ENCODE measurements around the gene EIF3L.

Gene EIF3L

DNA sequence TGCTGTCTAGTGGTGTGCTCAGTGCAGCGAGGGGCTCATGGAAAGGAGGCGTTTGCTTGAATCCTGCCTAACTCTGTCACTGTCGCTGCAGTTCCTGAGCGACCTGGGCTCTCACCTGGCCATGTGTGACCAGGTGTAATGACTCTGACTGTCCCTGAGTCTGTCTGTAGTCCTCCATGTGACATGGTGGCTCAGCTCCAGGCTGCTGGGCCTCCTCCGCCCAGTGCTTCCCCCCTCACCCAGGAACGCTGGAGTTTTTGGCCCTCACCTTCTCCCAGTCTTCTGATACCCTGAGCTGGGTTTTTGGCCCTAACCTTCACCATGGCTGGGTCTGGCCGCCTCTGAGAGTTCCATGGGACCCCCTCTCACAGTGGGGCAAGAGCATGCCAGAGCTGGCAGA lies 77.1 kb downstream of the EIF3L start:
- H3K9ac ChIP-seq (ENCODE audit: low read depth in 1 of 2, low read length in 2 of 2), result no peak overlapping the region
- no peaks in the 10 kb centered on the region for H3K9me3 ChIP-seq (ENCODE audit: control insufficient read depth in 1 of 2, low read length in 2 of 2)
- H3K27me3 ChIP-seq (ENCODE audit: control insufficient read depth in 1 of 2, insufficient read depth in 2 of 2, low read length in 2 of 2), result no peaks in the 10 kb centered on the region
- H3K36me3 ChIP-seq (ENCODE audit: control insufficient read depth in 1 of 2, insufficient read depth in 2 of 2, low read length in 2 of 2), result peaks cover 19 to 52% of the 10 kb centered on the region in 2 donors
- H3K27ac ChIP-seq (ENCODE audit: low read depth, low read length), result no peak overlapping the region
- peaks cover 19 to 20% of the 10 kb centered on the region in 2 donors for H3K4me1 ChIP-seq (ENCODE audit: control insufficient read depth in 1 of 2, insufficient read depth in 2 of 2, low read length in 2 of 2)
- no peak overlapping the region for H3K4me3 ChIP-seq (ENCODE audit: low read depth in 1 of 2, low read length in 2 of 2)

DNA sequence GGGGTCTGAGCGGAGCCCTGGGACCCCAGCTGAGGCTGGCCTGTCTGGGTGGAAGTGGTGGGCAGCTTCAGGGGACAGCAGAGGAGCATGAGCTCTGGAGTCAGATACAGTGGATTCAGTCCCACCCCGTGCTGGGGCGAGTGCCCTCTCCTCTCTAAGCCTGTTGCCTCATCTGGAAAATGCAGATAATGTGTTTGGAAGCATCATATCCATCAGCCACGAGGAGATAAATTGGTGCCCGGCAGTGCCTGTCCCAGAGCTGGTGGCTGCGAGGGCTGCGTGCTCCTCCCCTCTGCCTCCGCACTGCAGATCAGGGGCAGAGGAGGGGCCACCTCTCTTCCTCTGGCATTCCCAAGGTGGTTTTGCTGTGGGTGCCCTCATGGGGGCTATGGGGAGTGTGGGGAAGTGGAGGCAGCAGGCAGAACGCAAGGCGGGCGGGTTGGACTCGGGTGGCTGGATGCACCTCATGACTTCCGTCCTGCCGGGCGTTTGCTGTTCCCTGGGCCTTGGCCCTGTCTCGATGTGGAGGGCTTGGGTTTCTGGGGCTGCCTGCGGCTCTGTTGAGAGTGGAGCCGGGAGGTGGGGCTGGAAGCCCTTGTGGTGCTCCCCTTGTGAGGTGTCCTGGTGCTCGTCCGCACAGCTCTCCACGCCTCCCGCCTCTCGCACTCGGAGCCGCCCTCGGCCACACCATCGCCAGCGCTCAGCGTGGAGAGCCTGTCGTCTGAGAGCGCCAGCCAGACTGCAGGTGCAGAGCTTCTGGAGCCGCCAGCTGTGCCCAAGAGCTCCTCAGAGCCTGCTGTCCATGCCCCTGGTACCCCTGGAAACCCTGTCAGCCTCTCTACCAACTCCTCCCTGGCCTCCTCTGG lies 77.8 kb downstream of the EIF3L start:
- no peaks in the 10 kb centered on the region for H3K27me3 ChIP-seq (ENCODE audit: control insufficient read depth in 1 of 2, insufficient read depth in 2 of 2, low read length in 2 of 2)
- peaks cover 20 to 25% of the 10 kb centered on the region in 2 donors for H3K4me1 ChIP-seq (ENCODE audit: control insufficient read depth in 1 of 2, insufficient read depth in 2 of 2, low read length in 2 of 2)
- H3K36me3 ChIP-seq (ENCODE audit: control insufficient read depth in 1 of 2, insufficient read depth in 2 of 2, low read length in 2 of 2), result peaks cover 19 to 58% of the 10 kb centered on the region in 2 donors

DNA sequence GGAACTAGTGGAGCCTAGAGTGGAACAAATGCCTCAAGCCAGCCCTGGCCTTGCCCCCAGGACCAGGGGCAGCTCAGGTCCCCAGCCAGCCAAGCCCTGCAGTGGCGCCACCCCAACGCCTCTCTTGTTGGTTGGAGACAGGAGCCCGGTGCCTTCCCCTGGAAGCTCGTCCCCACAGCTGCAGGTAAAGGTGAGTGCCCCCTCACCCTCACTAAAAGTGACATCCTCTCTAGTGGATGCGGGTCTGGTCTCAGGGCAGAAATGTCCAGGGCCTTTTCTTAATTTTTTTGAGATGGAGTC lies 78.4 kb downstream of the EIF3L start:
- no peak overlapping the region for H3K4me3 ChIP-seq (ENCODE audit: low read depth in 1 of 2, low read length in 2 of 2)
- peaks cover 19 to 63% of the 10 kb centered on the region in 2 donors for H3K36me3 ChIP-seq (ENCODE audit: control insufficient read depth in 1 of 2, insufficient read depth in 2 of 2, low read length in 2 of 2)
- no peaks in the 10 kb centered on the region for H3K9me3 ChIP-seq (ENCODE audit: control insufficient read depth in 1 of 2, low read length in 2 of 2)
- H3K27me3 ChIP-seq (ENCODE audit: control insufficient read depth in 1 of 2, insufficient read depth in 2 of 2, low read length in 2 of 2), result no peaks in the 10 kb centered on the region
- peaks cover 25 to 31% of the 10 kb centered on the region in 2 donors for H3K4me1 ChIP-seq (ENCODE audit: control insufficient read depth in 1 of 2, insufficient read depth in 2 of 2, low read length in 2 of 2)
- H3K9ac ChIP-seq (ENCODE audit: low read depth in 1 of 2, low read length in 2 of 2), result no peak overlapping the region
- H3K27ac ChIP-seq (ENCODE audit: low read depth, low read length), result no peak overlapping the region

More for the DNA sequence above, 77.8 kb downstream of the EIF3L start:
- H3K27ac ChIP-seq (ENCODE audit: low read depth, low read length), result no peak overlapping the region
- no peaks in the 10 kb centered on the region for H3K9me3 ChIP-seq (ENCODE audit: control insufficient read depth in 1 of 2, low read length in 2 of 2)
- no peak overlapping the region for H3K9ac ChIP-seq (ENCODE audit: low read depth in 1 of 2, low read length in 2 of 2)
- no peak overlapping the region for H3K4me3 ChIP-seq (ENCODE audit: low read depth in 1 of 2, low read length in 2 of 2)

DNA sequence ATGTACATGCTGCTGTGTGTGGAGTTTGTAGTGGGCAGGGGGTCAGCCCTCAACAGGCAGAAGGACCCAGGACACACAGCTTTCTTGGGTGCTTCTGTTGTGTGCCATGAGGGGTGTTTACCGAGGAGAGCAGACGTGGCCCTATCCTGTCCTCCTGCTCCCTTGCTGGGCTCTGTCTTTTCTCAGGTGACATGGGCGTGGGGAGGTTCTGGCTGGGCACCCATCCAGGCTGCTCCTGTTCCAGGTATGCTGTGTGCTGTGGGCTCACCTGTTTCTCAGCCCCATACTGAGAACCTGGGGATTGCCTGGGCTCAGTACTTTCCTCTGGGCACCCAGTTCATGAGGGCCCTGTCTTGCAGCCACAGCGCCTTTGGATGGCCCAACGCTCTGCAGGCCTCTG lies 80.2 kb downstream of the EIF3L start:
- H3K27ac ChIP-seq (ENCODE audit: low read depth, low read length), result no peak overlapping the region
- H3K36me3 ChIP-seq (ENCODE audit: control insufficient read depth in 1 of 2, insufficient read depth in 2 of 2, low read length in 2 of 2), result peaks cover 19 to 66% of the 10 kb centered on the region in 2 donors

DNA sequence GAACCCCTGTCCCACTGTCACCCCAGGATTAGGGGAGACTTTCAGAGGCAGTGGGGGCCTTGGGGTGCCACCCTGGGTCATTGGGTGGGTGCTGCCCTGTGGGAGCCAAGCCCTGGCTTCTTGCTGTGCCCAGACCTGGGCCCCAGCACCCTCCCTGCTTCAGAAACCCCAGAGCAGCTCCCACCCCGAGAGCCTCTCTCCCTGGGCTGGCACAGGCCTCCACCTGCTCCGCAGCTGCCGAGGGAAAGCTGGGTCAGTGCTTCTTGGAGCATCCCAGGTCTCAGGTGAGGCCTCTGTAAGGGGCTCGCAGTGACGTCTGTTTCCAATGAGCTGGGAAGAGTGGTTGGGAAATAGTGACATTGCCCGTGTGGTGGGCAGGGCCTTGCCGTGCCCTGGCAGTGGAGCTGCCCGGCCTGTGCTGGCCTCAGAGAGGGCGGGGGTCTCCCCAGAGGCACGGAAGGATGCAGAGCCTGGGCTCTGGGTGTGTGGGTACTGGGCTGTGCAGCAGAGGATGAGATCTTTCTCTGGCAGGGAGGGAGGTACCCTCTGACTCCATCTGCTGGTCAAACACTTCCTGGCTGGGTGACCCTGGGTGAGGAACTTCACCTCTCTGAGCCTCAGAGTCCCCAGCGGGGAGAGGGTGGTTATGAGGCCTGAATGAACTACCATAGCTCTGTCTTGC lies 81.2 kb downstream of the EIF3L start:
- Histone ChIP-seq H3K4me1 (ENCODE audit: control insufficient read depth in 1 of 2, insufficient read depth in 2 of 2, low read length in 2 of 2) (peaks cover 23 to 29% of the 10 kb centered on the region in 2 donors), H3K36me3 (ENCODE audit: control insufficient read depth in 1 of 2, insufficient read depth in 2 of 2, low read length in 2 of 2) (peaks cover 19 to 60% of the 10 kb centered on the region in 2 donors), H3K9me3 (ENCODE audit: control insufficient read depth in 1 of 2, low read length in 2 of 2) (no peaks in the 10 kb centered on the region), H3K27ac (ENCODE audit: low read depth, low read length) (no peak overlapping the region), H3K9ac (ENCODE audit: low read depth in 1 of 2, low read length in 2 of 2) (no peak overlapping the region), H3K27me3 (ENCODE audit: control insufficient read depth in 1 of 2, insufficient read depth in 2 of 2, low read length in 2 of 2) (no peaks in the 10 kb centered on the region), H3K4me3 (ENCODE audit: low read depth in 1 of 2, low read length in 2 of 2) (no peak overlapping the region)

More for the DNA sequence above, 80.2 kb downstream of the EIF3L start:
- Histone ChIP-seq H3K4me3 (ENCODE audit: low read depth in 1 of 2, low read length in 2 of 2) (no peak overlapping the region), H3K4me1 (ENCODE audit: control insufficient read depth in 1 of 2, insufficient read depth in 2 of 2, low read length in 2 of 2) (peaks cover 34 to 39% of the 10 kb centered on the region in 2 donors), H3K9ac (ENCODE audit: low read depth in 1 of 2, low read length in 2 of 2) (no peak overlapping the region), H3K9me3 (ENCODE audit: control insufficient read depth in 1 of 2, low read length in 2 of 2) (no peaks in the 10 kb centered on the region), H3K27me3 (ENCODE audit: control insufficient read depth in 1 of 2, insufficient read depth in 2 of 2, low read length in 2 of 2) (no peaks in the 10 kb centered on the region)

DNA sequence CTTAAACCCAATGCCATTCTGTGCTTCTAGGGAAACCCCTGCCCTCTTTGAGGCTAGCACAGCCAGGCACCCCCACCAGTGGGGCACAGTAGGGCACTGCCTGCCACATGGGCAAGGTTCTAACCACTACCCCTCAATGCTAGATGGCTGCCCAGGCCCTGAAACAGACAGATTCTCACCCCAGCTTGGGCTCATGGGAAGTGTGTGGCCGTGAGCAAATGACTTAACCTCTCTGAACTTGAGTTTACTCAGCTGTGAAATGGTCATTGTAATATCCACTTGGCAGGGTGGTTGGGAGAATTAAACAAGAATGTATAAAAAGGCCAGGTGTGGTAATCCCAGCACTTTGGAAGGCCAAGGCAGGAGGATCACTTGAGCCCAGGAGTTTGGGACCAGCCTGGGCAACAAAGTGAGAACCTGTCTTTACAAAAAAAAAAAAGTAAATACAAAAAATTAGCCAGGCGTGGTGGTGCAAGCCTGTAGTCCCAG lies 81.8 kb downstream of the EIF3L start:
- H3K27me3 ChIP-seq (ENCODE audit: control insufficient read depth in 1 of 2, insufficient read depth in 2 of 2, low read length in 2 of 2), result no peaks in the 10 kb centered on the region
- no peak overlapping the region for H3K27ac ChIP-seq (ENCODE audit: low read depth, low read length)
- H3K4me3 ChIP-seq (ENCODE audit: low read depth in 1 of 2, low read length in 2 of 2), result no peak overlapping the region
- peaks cover 14 to 55% of the 10 kb centered on the region in 2 donors for H3K36me3 ChIP-seq (ENCODE audit: control insufficient read depth in 1 of 2, insufficient read depth in 2 of 2, low read length in 2 of 2)
- peaks cover 23 to 28% of the 10 kb centered on the region in 2 donors for H3K4me1 ChIP-seq (ENCODE audit: control insufficient read depth in 1 of 2, insufficient read depth in 2 of 2, low read length in 2 of 2)
- H3K9ac ChIP-seq (ENCODE audit: low read depth in 1 of 2, low read length in 2 of 2), result no peak overlapping the region
- no peaks in the 10 kb centered on the region for H3K9me3 ChIP-seq (ENCODE audit: control insufficient read depth in 1 of 2, low read length in 2 of 2)

DNA sequence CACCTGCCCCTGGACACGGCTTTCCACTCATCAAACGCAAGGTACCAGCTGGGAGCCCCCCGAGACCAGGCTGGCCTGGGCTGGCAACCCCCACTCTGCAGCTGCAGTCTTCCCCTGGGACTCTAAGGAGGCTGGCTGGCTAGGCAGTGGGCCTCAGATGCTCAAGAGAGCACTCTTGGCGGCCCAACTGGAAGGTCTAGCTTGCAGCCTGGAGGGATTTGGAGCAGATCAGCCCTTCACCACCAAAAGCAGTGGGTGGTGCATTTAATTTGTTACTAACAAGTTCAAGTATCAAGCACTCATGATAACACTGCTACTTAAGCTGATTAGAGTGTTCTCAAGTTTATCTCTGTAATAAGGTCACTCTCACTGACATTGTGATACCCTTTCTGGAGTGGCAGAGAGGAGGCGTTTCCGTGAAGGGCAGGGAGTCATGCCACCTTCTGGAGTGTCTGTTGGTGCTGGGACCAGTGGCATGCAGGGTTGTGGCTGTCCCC lies 82.7 kb downstream of the EIF3L start:
- peaks cover 7 to 45% of the 10 kb centered on the region in 2 donors for H3K36me3 ChIP-seq (ENCODE audit: control insufficient read depth in 1 of 2, insufficient read depth in 2 of 2, low read length in 2 of 2)
- H3K4me3 ChIP-seq (ENCODE audit: low read depth in 1 of 2, low read length in 2 of 2), result no peak overlapping the region
- no peak overlapping the region for H3K9ac ChIP-seq (ENCODE audit: low read depth in 1 of 2, low read length in 2 of 2)
- no peaks in the 10 kb centered on the region for H3K9me3 ChIP-seq (ENCODE audit: control insufficient read depth in 1 of 2, low read length in 2 of 2)
- H3K27me3 ChIP-seq (ENCODE audit: control insufficient read depth in 1 of 2, insufficient read depth in 2 of 2, low read length in 2 of 2), result no peaks in the 10 kb centered on the region
- no peak overlapping the region for H3K27ac ChIP-seq (ENCODE audit: low read depth, low read length)
- H3K4me1 ChIP-seq (ENCODE audit: control insufficient read depth in 1 of 2, insufficient read depth in 2 of 2, low read length in 2 of 2), result peaks cover 23 to 28% of the 10 kb centered on the region in 2 donors

DNA sequence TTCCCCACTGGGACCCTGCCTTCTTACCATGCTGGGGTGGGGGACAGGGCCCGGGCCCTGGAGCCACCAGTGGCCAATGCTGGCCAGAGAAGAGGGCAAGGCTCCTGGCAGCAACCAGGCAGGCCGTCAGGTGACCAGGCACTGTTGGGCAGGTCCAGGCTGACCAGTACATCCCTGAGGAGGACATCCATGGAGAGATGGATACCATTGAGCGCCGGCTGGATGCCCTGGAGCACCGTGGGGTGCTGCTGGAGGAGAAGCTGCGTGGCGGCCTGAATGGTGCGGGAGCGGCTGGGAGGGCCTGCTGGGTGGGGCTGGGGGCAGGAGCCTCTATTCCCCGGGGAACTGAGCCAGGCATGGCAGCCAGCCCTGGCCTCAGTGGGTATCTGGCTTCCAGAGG lies 83.2 kb downstream of the EIF3L start:
- Histone ChIP-seq H3K27ac (ENCODE audit: low read depth, low read length) (no peak overlapping the region), H3K9me3 (ENCODE audit: control insufficient read depth in 1 of 2, low read length in 2 of 2) (no peaks in the 10 kb centered on the region), H3K27me3 (ENCODE audit: control insufficient read depth in 1 of 2, insufficient read depth in 2 of 2, low read length in 2 of 2) (no peaks in the 10 kb centered on the region), H3K4me1 (ENCODE audit: control insufficient read depth in 1 of 2, insufficient read depth in 2 of 2, low read length in 2 of 2) (peaks cover 23 to 28% of the 10 kb centered on the region in 2 donors), H3K4me3 (ENCODE audit: low read depth in 1 of 2, low read length in 2 of 2) (no peak overlapping the region), H3K9ac (ENCODE audit: low read depth in 1 of 2, low read length in 2 of 2) (no peak overlapping the region), H3K36me3 (ENCODE audit: control insufficient read depth in 1 of 2, insufficient read depth in 2 of 2, low read length in 2 of 2) (peaks cover 7 to 41% of the 10 kb centered on the region in 2 donors)

DNA sequence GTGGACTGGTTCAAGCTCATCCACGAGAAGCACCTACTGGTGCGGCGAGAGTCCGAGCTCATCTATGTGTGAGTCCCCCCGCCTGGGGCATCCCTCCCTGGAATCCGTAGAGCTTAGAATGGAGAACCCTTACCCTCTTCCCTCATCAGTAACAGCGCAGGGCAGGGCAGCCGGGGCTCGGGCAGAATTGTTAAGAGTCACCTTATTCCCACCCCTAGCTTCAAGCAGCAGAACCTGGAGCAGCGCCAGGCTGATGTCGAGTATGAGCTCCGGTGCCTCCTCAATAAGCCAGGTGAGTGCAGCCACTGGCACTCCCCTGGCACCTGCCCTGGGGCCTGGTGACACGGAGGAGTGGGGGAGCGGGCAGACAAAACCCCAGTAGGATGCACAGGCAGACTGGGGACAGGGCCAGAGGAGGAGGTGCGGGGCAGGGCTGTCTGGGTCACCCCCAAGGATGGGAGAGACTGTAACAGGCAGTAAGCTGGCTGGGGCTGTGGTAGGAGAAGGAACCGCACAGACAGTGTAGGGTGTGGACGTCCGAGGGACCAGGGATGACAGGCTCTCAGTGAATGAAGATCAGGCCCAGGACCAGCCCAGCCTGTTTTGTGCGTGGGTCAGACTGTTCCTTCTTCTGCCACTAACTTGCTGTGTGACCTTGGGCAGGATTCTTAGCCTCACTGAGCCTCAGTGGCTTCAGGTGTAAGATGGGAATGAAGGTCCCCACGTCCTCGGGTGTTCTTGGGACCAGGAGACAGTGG lies 83.8 kb downstream of the EIF3L start:
- no peaks in the 10 kb centered on the region for H3K9me3 ChIP-seq (ENCODE audit: control insufficient read depth in 1 of 2, low read length in 2 of 2)
- H3K27ac ChIP-seq (ENCODE audit: low read depth, low read length), result no peak overlapping the region
- peak overlapping the region in 1 of 2 donors; percentile 13 for H3K4me3 ChIP-seq (ENCODE audit: low read depth in 1 of 2, low read length in 2 of 2)
- peak overlapping the region in 1 of 2 donors; percentile 2 for H3K9ac ChIP-seq (ENCODE audit: low read depth in 1 of 2, low read length in 2 of 2)
- H3K27me3 ChIP-seq (ENCODE audit: control insufficient read depth in 1 of 2, insufficient read depth in 2 of 2, low read length in 2 of 2), result no peaks in the 10 kb centered on the region
- H3K36me3 ChIP-seq (ENCODE audit: control insufficient read depth in 1 of 2, insufficient read depth in 2 of 2, low read length in 2 of 2), result peaks cover 7 to 41% of the 10 kb centered on the region in 2 donors
- peaks cover 23 to 28% of the 10 kb centered on the region in 2 donors for H3K4me1 ChIP-seq (ENCODE audit: control insufficient read depth in 1 of 2, insufficient read depth in 2 of 2, low read length in 2 of 2)
